Osteocyte (in vitro differentiated cells): ENCODE data around the gene LAG3. TPM values are rescaled to one million over a fixed set of nuclear protein-coding genes. Genes with fewer than 3 reads are reported as not detected.

Experiments used
- DNase-seq: peaks from one replicate; pipeline ENCODE4 v3.0.0; 2021; ENCODE audit warnings: mixed read lengths; ENCODE audit not compliant: unreplicated experiment; ENCODE audit errors: extremely low spot score
- H3K27ac Mint-ChIP-seq: one replicate; pipeline ENCODE4 v1.8.0; 2021; ENCODE audit warnings: mild to moderate bottlenecking, mixed read lengths; ENCODE audit not compliant: unreplicated experiment
- H3K27me3 Mint-ChIP-seq: one replicate; pipeline ENCODE4 v1.8.0; 2021; ENCODE audit warnings: mixed read lengths; ENCODE audit not compliant: unreplicated experiment
- H3K36me3 Mint-ChIP-seq: one replicate; pipeline ENCODE4 v1.8.0; 2021; ENCODE audit warnings: mixed read lengths; ENCODE audit not compliant: unreplicated experiment
- H3K4me1 Mint-ChIP-seq: one replicate; pipeline ENCODE4 v1.8.0; 2021; ENCODE audit warnings: mixed read lengths; ENCODE audit not compliant: unreplicated experiment
- H3K4me3 Mint-ChIP-seq: one replicate; pipeline ENCODE4 v1.8.0; 2021; ENCODE audit warnings: mild to moderate bottlenecking, moderate library complexity, mixed read lengths; ENCODE audit not compliant: unreplicated experiment
- H3K9me3 Mint-ChIP-seq: one replicate; pipeline ENCODE4 v1.8.0; 2021; ENCODE audit warnings: mixed read lengths; ENCODE audit not compliant: unreplicated experiment
- total RNA-seq: library from RNA; stranded (reverse); gene quantifications from 2 replicates; pipeline ENCODE4 v1.2.1, GENCODE V29; 2021
- TF ChIP-seq, protein P1 (sequence below): fragments of 200-600 bp; sonication (generic); IDR thresholded peaks from 2 replicates; pipeline ENCODE4 v1.5.0; 2021; ENCODE audit warnings: antibody characterized with exemption, mild to moderate bottlenecking, moderate library complexity

LAG3 gene
- total RNA-seq, 1 donor from 2014 or later: 2.5 TPM

- peaks cover 6% of the 10 kb centered on the region for H3K4me1 Mint-ChIP-seq
- no peaks in the 10 kb centered on the region for H3K27me3 Mint-ChIP-seq
- no peak for DNase-seq
- TF ChIP-seq, protein P1, sequence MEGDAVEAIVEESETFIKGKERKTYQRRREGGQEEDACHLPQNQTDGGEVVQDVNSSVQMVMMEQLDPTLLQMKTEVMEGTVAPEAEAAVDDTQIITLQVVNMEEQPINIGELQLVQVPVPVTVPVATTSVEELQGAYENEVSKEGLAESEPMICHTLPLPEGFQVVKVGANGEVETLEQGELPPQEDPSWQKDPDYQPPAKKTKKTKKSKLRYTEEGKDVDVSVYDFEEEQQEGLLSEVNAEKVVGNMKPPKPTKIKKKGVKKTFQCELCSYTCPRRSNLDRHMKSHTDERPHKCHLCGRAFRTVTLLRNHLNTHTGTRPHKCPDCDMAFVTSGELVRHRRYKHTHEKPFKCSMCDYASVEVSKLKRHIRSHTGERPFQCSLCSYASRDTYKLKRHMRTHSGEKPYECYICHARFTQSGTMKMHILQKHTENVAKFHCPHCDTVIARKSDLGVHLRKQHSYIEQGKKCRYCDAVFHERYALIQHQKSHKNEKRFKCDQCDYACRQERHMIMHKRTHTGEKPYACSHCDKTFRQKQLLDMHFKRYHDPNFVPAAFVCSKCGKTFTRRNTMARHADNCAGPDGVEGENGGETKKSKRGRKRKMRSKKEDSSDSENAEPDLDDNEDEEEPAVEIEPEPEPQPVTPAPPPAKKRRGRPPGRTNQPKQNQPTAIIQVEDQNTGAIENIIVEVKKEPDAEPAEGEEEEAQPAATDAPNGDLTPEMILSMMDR: no peak
- no peak overlapping the region for H3K27ac Mint-ChIP-seq
- H3K36me3 Mint-ChIP-seq: no peaks in the 10 kb centered on the region
- H3K4me3 Mint-ChIP-seq: no peak overlapping the region
- H3K9me3 Mint-ChIP-seq: no peaks in the 10 kb centered on the region
Observed at GRCh38 chr12:6787309-6787708, 15.0 kb downstream of the LAG3 start.

DNA sequence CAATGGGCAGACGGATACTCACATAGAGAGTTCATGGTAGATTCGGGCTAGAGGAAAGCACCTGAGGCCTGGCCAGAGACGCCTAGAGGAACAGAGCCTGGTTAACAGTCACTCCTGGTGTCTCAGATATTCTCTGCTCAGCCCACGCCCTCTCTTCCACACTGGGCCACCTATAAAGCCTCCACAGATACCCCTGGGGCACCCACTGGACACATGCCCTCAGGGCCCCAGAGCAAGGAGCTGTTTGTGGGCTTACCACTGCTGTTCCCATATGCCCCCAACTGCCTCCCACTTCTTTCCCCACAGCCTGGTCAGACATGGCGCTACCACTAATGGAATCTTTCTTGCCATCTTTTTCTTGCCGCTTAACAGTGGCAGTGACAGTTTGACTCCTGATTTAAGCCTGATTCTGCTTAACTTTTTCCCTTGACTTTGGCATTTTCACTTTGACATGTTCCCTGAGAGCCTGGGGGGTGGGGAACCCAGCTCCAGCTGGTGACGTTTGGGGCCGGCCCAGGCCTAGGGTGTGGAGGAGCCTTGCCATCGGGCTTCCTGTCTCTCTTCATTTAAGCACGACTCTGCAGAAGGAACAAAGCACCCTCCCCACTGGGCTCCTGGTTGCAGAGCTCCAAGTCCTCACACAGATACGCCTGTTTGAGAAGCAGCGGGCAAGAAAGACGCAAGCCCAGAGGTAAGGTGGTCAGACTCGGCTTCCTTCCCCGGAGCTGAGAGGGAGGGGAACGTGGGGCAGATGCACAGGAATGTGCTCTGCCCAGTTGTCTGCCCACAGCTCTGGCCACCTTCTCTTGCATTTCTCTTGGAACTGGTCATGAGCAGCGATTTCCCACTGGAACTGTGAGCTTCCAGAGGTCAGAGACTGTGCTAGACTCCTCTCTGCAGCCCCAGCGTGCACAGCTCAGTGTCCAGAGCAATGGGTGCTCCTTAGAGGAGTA lies 16.9 kb downstream of the LAG3 start, which contains the start of gene CD4:
Gene CD4, plus strand, starts transcription at position 557 of the 953 bp plus-strand sequence. CDS start 10,611 bp downstream, outside the sequence.
- Mint-ChIP-seq H3K27me3 (peaks cover 2% of the 10 kb centered on the region), H3K36me3 (no peaks in the 10 kb centered on the region), H3K4me3 (no peak within 1 kb of the TSS), H3K27ac (no peak within 1 kb of the TSS), H3K4me1 (peaks cover 15% of the 10 kb centered on the region), H3K9me3 (no peaks in the 10 kb centered on the region)
- DNase-seq: no peak
- TF ChIP-seq, protein P1: no peak

DNA sequence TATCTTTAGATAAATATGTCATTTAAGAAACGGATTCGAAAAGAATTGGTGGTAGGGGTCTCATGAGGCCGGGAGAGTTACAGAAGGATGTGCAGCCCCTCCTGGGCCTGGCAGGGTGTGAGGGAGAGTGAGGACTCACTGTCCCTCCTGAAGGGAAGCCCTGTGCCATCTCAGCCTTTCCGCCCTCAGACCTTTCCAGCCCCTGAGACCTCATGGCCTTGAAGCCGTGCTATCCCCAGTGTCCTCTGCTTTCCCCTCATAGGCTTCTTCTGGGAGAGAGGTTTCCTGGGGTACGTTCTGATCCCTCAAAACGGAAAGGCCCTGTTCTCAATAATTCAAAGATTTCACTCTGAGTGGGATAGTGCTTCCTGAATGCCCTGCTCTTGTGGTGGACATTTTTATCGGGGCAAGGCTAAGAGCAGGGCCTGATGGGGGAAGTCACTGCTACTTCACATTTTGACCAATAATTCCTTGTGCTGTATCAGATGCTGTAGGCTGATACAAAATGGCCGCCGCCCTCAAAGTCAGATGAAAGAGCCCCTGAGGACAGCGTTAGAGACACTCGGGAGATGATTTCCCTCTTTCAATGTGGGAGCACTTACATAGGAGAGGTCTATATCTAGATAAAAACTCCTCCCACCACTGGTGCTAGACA lies 18.3 kb downstream of the LAG3 start:
- no peak overlapping the region for H3K4me3 Mint-ChIP-seq
- H3K27ac Mint-ChIP-seq: no peak overlapping the region
- DNase-seq: no peak
- TF ChIP-seq, protein P1: no peak
- H3K27me3 Mint-ChIP-seq: peaks cover 8% of the 10 kb centered on the region
- peaks cover 15% of the 10 kb centered on the region for H3K4me1 Mint-ChIP-seq
- H3K36me3 Mint-ChIP-seq: no peaks in the 10 kb centered on the region
- H3K9me3 Mint-ChIP-seq: no peaks in the 10 kb centered on the region

DNA sequence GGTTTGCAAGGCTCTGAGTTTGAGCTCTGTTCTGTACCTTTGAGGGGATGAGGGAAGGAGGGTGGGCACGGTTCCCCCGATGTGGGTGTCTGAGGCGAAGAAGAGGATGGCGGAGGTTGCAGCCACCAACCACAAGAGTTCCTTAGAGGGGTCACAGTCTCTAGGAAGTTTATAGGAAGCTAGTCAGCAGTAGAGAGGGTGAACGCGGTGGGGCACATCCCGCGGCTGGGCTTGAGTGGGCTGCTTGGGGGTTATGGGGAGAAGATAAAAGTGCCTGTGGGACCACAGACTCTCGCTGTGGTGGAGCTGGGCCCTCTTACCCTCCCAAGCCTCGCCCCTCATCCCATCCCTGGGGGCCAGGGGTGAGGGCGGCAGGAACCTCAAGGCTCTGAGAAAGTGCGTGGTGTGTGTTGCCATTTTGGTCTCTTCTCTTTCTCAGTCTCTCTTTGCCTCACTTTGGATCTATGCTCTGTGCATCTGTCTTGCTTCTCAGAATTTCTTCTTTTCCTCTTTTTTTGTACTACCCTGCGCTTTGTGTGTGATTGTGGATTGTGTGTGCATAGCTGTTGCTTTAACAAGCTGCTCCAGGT lies 19.7 kb downstream of the LAG3 start:
- Mint-ChIP-seq H3K4me3 (no peak overlapping the region), H3K27ac (no peak overlapping the region), H3K27me3 (peaks cover 10% of the 10 kb centered on the region)

More for the DNA sequence above, 19.7 kb downstream of the LAG3 start:
- Mint-ChIP-seq H3K9me3 (no peaks in the 10 kb centered on the region), H3K4me1 (peaks cover 15% of the 10 kb centered on the region), H3K36me3 (no peaks in the 10 kb centered on the region)
- TF ChIP-seq, protein P1: no peak
- DNase-seq: no peak
